HepG2 (cell line): ENCODE data around the gene KITLG. TPM values are rescaled to one million over a fixed set of nuclear protein-coding genes. Genes with fewer than 3 reads are reported as not detected.

Source experiments
- ATAC-seq: fragments of 200-7000 bp; cut with Tn5 transposase; 3 replicates; pipeline ENCODE4 v1.9.1; 2020; ENCODE audit warnings: mild to moderate bottlenecking, moderate library complexity
- BruUV-seq: library from RNA; stranded (reverse); fragments of 400-500 nt; replicated peaks from 2 replicates; lab custom pipeline; 2021; lab: Mats Ljungman, UMichigan
- CTCF ChIA-PET: fragments of 300-600 bp; formaldehyde crosslinking; extraction: SDS; loops from one replicate; lab custom pipeline; 2021; ENCODE audit warnings: low total read pairs, inconsistent platforms, low intra/inter-chr PET ratio; lab: Yijun Ruan, JAX
- POLR2A ChIA-PET: fragments of 350-600 bp; sonication (Branson Sonifier 250); formaldehyde crosslinking; loops from one replicate; lab custom pipeline; 2020; ENCODE audit warnings: antibody characterized with exemption, inconsistent platforms; lab: Yijun Ruan, JAX
- DNase-seq: peaks from one replicate; pipeline ENCODE4 v3.0.0-alpha.2; 2015; ENCODE audit warnings: low spot score
- FAIRE-seq: peaks from 3 replicates; lab custom pipeline; 2011; peaks lifted over from hg19 to GRCh38; lab: Jason Lieb, UNC
- H2AFZ ChIP-seq: one replicate; pipeline ENCODE4 v1.6.1; 2011; ENCODE audit warnings: low read length, inconsistent platforms
- H3K27ac ChIP-seq: fragments of 300-600 bp; 3 replicates; pipeline ENCODE4 v1.8.0; 2011; ENCODE audit warnings: mixed run types, mild to moderate bottlenecking, mixed read lengths, low read length, inconsistent platforms; ENCODE audit not compliant: insufficient read depth; ENCODE audit errors: extremely low read length
- H3K27me3 ChIP-seq, 2 experiments: fragments of 200-600 bp in 1 of 2; 2 replicates in 1 of 2; 3 replicates in 1 of 2; pipeline versions ENCODE4 v1.6.0 to v1.8.0; 2011; ENCODE audit warnings: low read length in 2 of 2, mild to moderate bottlenecking in 2 of 2, moderate library complexity in 2 of 2, inconsistent platforms in 1 of 2; ENCODE audit not compliant: insufficient read depth in 2 of 2, control insufficient read depth in 1 of 2
- H3K36me3 ChIP-seq, 2 experiments: fragments of 200-600 bp in 1 of 2; replicated peaks in 1 of 2; 2 replicates in 1 of 2; 3 replicates in 1 of 2; pipeline versions ENCODE4 v1.5.1 to v1.8.0; 2011; ENCODE audit warnings: low read length in 2 of 2, inconsistent platforms in 1 of 2; ENCODE audit not compliant: insufficient read depth in 2 of 2, control insufficient read depth in 1 of 2
- H3K4me1 ChIP-seq: 2 replicates; pipeline ENCODE4 v1.5.1; 2012; ENCODE audit warnings: low read length, inconsistent platforms; ENCODE audit not compliant: insufficient read depth
- H3K4me2 ChIP-seq: 2 replicates; pipeline ENCODE4 v1.6.0; 2011; ENCODE audit warnings: low read depth, low read length, inconsistent platforms
- H3K4me3 ChIP-seq, 3 experiments: fragments of 200-600 bp in 1 of 3; sonication (generic), shearing (Covaris generic) in 1 of 3; replicated peaks in 1 of 3; 2 replicates each; pipeline ENCODE4 v1.5.1; 2011 to 2016; ENCODE audit warnings: low read length in 3 of 3, inconsistent platforms in 2 of 3, low read depth in 2 of 3, mild to moderate bottlenecking in 2 of 3, control low read depth in 1 of 3, mixed read lengths in 1 of 3; ENCODE audit not compliant: insufficient read depth in 1 of 3
- H3K79me2 ChIP-seq: one replicate; pipeline ENCODE4 v1.6.1; 2011; ENCODE audit warnings: low read length, inconsistent platforms; ENCODE audit not compliant: insufficient read depth
- H3K9ac ChIP-seq: 2 replicates; pipeline ENCODE4 v1.6.0; 2011; ENCODE audit warnings: mild to moderate bottlenecking, low read depth, low read length, inconsistent platforms; ENCODE audit not compliant: insufficient read depth
- H3K9me3 ChIP-seq: 2 replicates; pipeline ENCODE4 v1.5.1; 2012; ENCODE audit warnings: mild to moderate bottlenecking, low read length
- H4K20me1 ChIP-seq: 2 replicates; pipeline ENCODE4 v1.6.0; 2011; ENCODE audit warnings: inconsistent platforms, mild to moderate bottlenecking, low read length, moderate library complexity; ENCODE audit not compliant: insufficient read depth
- DR1 ChIP-seq: sonication (generic); formaldehyde crosslinking; IDR thresholded peaks from 2 replicates; pipeline ENCODE4 v1.8.0; 2021; ENCODE audit warnings: mild to moderate bottlenecking, missing genetic modification reagents, inconsistent platforms
- ETV6 ChIP-seq: sonication (generic); formaldehyde crosslinking; conservative IDR thresholded peaks from 2 replicates; pipeline ENCODE4 v1.4.0; 2020; ENCODE audit warnings: missing genetic modification reagents
- GLI4 ChIP-seq: sonication (generic); formaldehyde crosslinking; IDR thresholded peaks from 2 replicates; pipeline ENCODE4 v1.5.1; 2020; ENCODE audit warnings: missing genetic modification reagents, mild to moderate bottlenecking, moderate library complexity, borderline replicate concordance
- HNF4G ChIP-seq, 2 experiments: sonication (generic) in 1 of 2; formaldehyde crosslinking in 1 of 2; IDR thresholded peaks; 2 replicates each; pipeline versions ENCODE4 v1.4.0 to v1.6.1; 2011 to 2020; ENCODE audit warnings: borderline replicate concordance in 2 of 2, low read depth in 2 of 2, mild to moderate bottlenecking in 2 of 2, low read length in 1 of 2, missing genetic modification reagents in 1 of 2, moderate library complexity in 1 of 2
- MAF1 ChIP-seq: sonication (generic); formaldehyde crosslinking; IDR thresholded peaks from 2 replicates; pipeline ENCODE4 v1.5.0; 2020; ENCODE audit warnings: missing genetic modification reagents, borderline replicate concordance
- MYC ChIP-seq: sonication (generic); formaldehyde crosslinking; IDR thresholded peaks from 2 replicates; pipeline ENCODE4 v1.9.0; 2021; ENCODE audit warnings: missing genetic modification reagents, borderline replicate concordance
- SMARCE1 ChIP-seq: fragments of 450-650 bp; IDR thresholded peaks from 2 replicates; pipeline ENCODE4 v1.6.1; 2017; ENCODE audit warnings: borderline replicate concordance
- SOX6 ChIP-seq, 2 experiments: fragments of 450-650 bp in 1 of 2; sonication (generic) in 1 of 2; formaldehyde crosslinking in 1 of 2; IDR thresholded peaks; 2 replicates each; pipeline versions ENCODE4 v1.4.0 to v1.6.1; 2017 to 2020; ENCODE audit warnings: antibody characterized with exemption in 1 of 2, mild to moderate bottlenecking in 1 of 2, missing genetic modification reagents in 1 of 2
- TAF1 ChIP-seq: sonication (generic); formaldehyde crosslinking; IDR thresholded peaks from 2 replicates; pipeline ENCODE4 v1.4.0; 2020; ENCODE audit warnings: missing genetic modification reagents
- TARDBP ChIP-seq: sonication (generic); formaldehyde crosslinking; IDR thresholded peaks from 2 replicates; pipeline ENCODE4 v1.8.0; 2022; ENCODE audit warnings: mild to moderate bottlenecking, missing genetic modification reagents
- TBL1XR1 ChIP-seq: fragments of 150-350 bp; IDR thresholded peaks from 2 replicates; pipeline ENCODE4 v1.6.1; 2014; ENCODE audit warnings: borderline replicate concordance, low read length; ENCODE audit not compliant: partially characterized antibody
- TP53 ChIP-seq: sonication (generic); formaldehyde crosslinking; conservative IDR thresholded peaks from 2 replicates; pipeline ENCODE4 v1.4.0; 2020; ENCODE audit warnings: missing genetic modification reagents
- U2AF1 ChIP-seq: fragments of 200-400 bp; formaldehyde crosslinking; optimal IDR thresholded peaks from 2 replicates; pipeline ENCODE3; 2017; ENCODE audit warnings: mild to moderate bottlenecking, low read depth, low read length
- U2AF2 ChIP-seq: fragments of 200-400 bp; formaldehyde crosslinking; IDR thresholded peaks from 2 replicates; pipeline ENCODE4 v1.6.1; 2017; ENCODE audit warnings: low read depth, mild to moderate bottlenecking, low read length
- ZNF225 ChIP-seq: sonication (generic); formaldehyde crosslinking; IDR thresholded peaks from 2 replicates; pipeline ENCODE4 v1.4.0; 2020; ENCODE audit warnings: mild to moderate bottlenecking, missing genetic modification reagents
- ZNF230 ChIP-seq: sonication (generic); formaldehyde crosslinking; IDR thresholded peaks from 2 replicates; pipeline ENCODE4 v1.4.0; 2020; ENCODE audit warnings: mild to moderate bottlenecking, missing genetic modification reagents
- ZNF44 ChIP-seq: sonication (generic); formaldehyde crosslinking; IDR thresholded peaks from 2 replicates; pipeline ENCODE4 v1.5.1; 2020; ENCODE audit warnings: mild to moderate bottlenecking, missing genetic modification reagents
- ZNF567 ChIP-seq: sonication (generic); formaldehyde crosslinking; IDR thresholded peaks from 2 replicates; pipeline ENCODE4 v1.8.1; 2023; ENCODE audit warnings: mild to moderate bottlenecking, missing genetic modification reagents, borderline replicate concordance
- ZNF749 ChIP-seq: sonication (generic); formaldehyde crosslinking; IDR thresholded peaks from 2 replicates; pipeline ENCODE4 v1.8.0; 2022; ENCODE audit warnings: mild to moderate bottlenecking, missing genetic modification reagents, moderate library complexity, borderline replicate concordance
- ZSCAN12 ChIP-seq: sonication (generic); formaldehyde crosslinking; IDR thresholded peaks from 2 replicates; pipeline ENCODE4 v1.9.0; 2021; ENCODE audit warnings: mild to moderate bottlenecking, missing genetic modification reagents
- WGBS: methylation state at CpG from one replicate; pipeline ENCODE4 v1.1.6; 2017; ENCODE audit warnings: low lambda C conversion rate; 5-methylcytosine and 5-hydroxymethylcytosine counted together
- in situ Hi-C: cut with HindIII; loops from 2 replicates; pipeline ENCODE4 v1.10.0; 2017; ENCODE audit warnings: low pct_unique_long_range_greater_than_20kb; ENCODE audit not compliant: extremely low pct_ligation_motif_present
- intact Hi-C: fragments of 100-400 bp; cut with micrococcal nuclease; formaldehyde crosslinking; loops from one replicate; pipeline ENCODE4 v1.10.0; 2022; ENCODE audit not compliant: unreplicated experiment
- polyA plus RNA-seq, 8 experiments: library from polyadenylated mRNA; depleted of rRNA in 3 of 8; stranded (reverse) in 7 of 8; unstranded in 1 of 8; fragments of >200 nt; fragmentation: Illumina TruSeq in 4 of 8; extraction: Trizol in 4 of 8; gene quantifications; 2 replicates each; pipeline versions ENCODE4 v1.2.1 to v1.2.3, GENCODE V29; 2011 to 2016; ENCODE audit warnings: low read depth in 4 of 8, missing spikeins in 1 of 8, mixed read lengths in 1 of 8; ENCODE audit not compliant: insufficient read depth in 1 of 8
- total RNA-seq, 5 experiments: library from RNA; depleted of rRNA; stranded (reverse); fragments of >200 nt; fragmentation: Illumina TruSeq; extraction: Trizol; gene quantifications; 2 replicates each; pipeline ENCODE4 v1.2.3, GENCODE V29; 2016; ENCODE audit warnings: low read depth in 1 of 5
- TF ChIP-seq, protein P1 (sequence below): sonication (generic); formaldehyde crosslinking; conservative IDR thresholded peaks from 2 replicates; pipeline ENCODE4 v1.4.0; 2020; ENCODE audit warnings: mild to moderate bottlenecking, missing genetic modification reagents, moderate library complexity

The KITLG gene
- total and polyA plus RNA-seq, 2 of the 13 experiments (the other 11 are each of a cell fraction or from before 2014, with no cell fraction given) = 0.66 to 4.3 TPM

DNA sequence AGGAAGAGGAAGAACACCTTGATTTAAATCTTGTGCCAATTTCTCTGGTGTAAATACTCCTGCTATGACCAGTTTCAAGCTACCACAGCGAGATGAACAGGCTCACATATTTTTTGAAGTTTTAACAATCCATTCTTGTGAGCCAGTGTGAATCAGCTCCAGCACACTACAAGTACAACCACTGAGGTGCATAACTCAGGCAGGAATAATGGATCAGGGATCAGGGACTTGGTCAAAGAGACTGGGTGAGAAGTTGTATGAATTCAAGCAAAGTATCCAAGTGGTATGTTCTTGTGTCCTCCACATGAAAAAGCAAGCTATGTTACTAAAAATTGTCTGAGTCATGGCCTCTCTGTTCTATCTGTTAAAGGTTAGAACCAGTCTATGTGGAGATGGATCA is 35.2 kb upstream of the KITLG start:
- H2AFZ ChIP-seq = no peak overlapping the region

DNA sequence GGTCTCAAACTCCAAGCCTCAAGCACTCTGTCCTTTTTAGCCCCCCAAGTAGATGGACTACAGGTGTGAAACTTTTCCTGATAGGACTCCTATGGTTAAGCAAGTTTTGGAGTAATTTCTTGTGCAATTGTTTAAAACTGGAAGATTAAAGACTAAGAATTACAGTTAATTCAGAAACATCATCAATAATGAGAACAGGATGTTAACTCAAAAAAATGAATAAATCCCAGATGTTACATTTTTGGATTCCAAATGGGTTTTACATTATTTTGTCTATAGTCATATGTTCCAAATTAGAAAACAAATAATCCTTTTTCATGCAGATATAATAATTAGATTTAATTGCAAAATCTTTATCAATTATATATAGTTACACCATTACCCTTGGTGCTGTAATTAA is 24.4 kb upstream of the KITLG start:
- DNase-seq (no peak), ATAC-seq (no peak), FAIRE-seq (no peak)
- Histone ChIP-seq H3K4me2 (no peak overlapping the region), H3K27ac (no peak overlapping the region), H3K36me3 (no peaks in the 10 kb centered on the region), H3K4me1 (no peaks in the 10 kb centered on the region), H2AFZ (no peak overlapping the region), H3K9ac (no peak overlapping the region), H3K9me3 (no peaks in the 10 kb centered on the region), H3K4me3 (no peak overlapping the region), H3K79me2 (no peaks in the 10 kb centered on the region), H3K27me3 (no peaks in the 10 kb centered on the region), H4K20me1 (no peaks in the 10 kb centered on the region)
- BruUV-seq = no TSS peak
- ChIA-PET POLR2A (no interaction called here), CTCF (no interaction called here)
- intact Hi-C loops = no loop called here
- in situ Hi-C loops = no loop called here
- TF ChIP-seq SMARCE1 (no peak), TP53 (CRISPR knock-in tag) (no peak), TBL1XR1 (no peak), GLI4 (CRISPR knock-in tag) (no peak), ZNF749 (no peak), ETV6 (no peak), ZNF225 (CRISPR knock-in tag) (no peak), SOX6 (IDR thresholded peaks at IDR 0.05) (no peak), SOX6 (CRISPR knock-in tag; IDR thresholded peaks at IDR 0.05) (no peak), ZNF567 (CRISPR knock-in tag) (no peak), U2AF1 (no peak), ZSCAN12 (CRISPR knock-in tag) (no peak), MYC (no peak), TAF1 (no peak)
- TF ChIP-seq, protein P1, sequence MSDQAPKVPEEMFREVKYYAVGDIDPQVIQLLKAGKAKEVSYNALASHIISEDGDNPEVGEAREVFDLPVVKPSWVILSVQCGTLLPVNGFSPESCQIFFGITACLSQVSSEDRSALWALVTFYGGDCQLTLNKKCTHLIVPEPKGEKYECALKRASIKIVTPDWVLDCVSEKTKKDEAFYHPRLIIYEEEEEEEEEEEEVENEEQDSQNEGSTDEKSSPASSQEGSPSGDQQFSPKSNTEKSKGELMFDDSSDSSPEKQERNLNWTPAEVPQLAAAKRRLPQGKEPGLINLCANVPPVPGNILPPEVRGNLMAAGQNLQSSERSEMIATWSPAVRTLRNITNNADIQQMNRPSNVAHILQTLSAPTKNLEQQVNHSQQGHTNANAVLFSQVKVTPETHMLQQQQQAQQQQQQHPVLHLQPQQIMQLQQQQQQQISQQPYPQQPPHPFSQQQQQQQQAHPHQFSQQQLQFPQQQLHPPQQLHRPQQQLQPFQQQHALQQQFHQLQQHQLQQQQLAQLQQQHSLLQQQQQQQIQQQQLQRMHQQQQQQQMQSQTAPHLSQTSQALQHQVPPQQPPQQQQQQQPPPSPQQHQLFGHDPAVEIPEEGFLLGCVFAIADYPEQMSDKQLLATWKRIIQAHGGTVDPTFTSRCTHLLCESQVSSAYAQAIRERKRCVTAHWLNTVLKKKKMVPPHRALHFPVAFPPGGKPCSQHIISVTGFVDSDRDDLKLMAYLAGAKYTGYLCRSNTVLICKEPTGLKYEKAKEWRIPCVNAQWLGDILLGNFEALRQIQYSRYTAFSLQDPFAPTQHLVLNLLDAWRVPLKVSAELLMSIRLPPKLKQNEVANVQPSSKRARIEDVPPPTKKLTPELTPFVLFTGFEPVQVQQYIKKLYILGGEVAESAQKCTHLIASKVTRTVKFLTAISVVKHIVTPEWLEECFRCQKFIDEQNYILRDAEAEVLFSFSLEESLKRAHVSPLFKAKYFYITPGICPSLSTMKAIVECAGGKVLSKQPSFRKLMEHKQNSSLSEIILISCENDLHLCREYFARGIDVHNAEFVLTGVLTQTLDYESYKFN (CRISPR knock-in tag) = no peak

More for the DNA sequence above, 35.2 kb upstream of the KITLG start:
- Histone ChIP-seq H3K4me2 (no peak overlapping the region), H4K20me1 (no peaks in the 10 kb centered on the region), H3K36me3 (no peaks in the 10 kb centered on the region)
- POLR2A ChIA-PET = no interaction called here
- no peak for ATAC-seq
- intact Hi-C loops = no loop called here
- BruUV-seq = no TSS peak
- TF ChIP-seq HNF4G (IDR thresholded peaks at IDR 0.05; ENCODE audit: borderline replicate concordance, low read depth, low read length) = no peak
- no peak for TF ChIP-seq HNF4G (CRISPR knock-in tag; IDR thresholded peaks at IDR 0.05; ENCODE audit: borderline replicate concordance, low read depth)
- TF ChIP-seq MAF1 = no peak
- TF ChIP-seq U2AF2 = no peak
- no peak for TF ChIP-seq ZNF230 (CRISPR knock-in tag)
- TF ChIP-seq TARDBP (CRISPR knock-in tag) = no peak
- TF ChIP-seq ZNF44 = no peak
- no peak for TF ChIP-seq DR1 (CRISPR knock-in tag)
- TF ChIP-seq, all 625 proteins: peak for 0
- Histone ChIP-seq H3K9me3 (no peaks in the 10 kb centered on the region), H3K79me2 (no peaks in the 10 kb centered on the region), H3K27me3 (no peaks in the 10 kb centered on the region), H3K4me1 (no peaks in the 10 kb centered on the region), H3K4me3 (no peak overlapping the region), H3K27ac (no peak overlapping the region), H3K9ac (no peak overlapping the region)
- 0% methylated on average over 1 of the region's 1 CpG for WGBS
- in situ Hi-C loops = no loop called here
- CTCF ChIA-PET = no interaction called here
- DNase-seq = no peak
- no peak for FAIRE-seq
